Astrocyte (in vitro differentiated cells and primary cell): Measurements from ENCODE around the gene PIGR. TPM values are rescaled to one million over a fixed set of nuclear protein-coding genes. Genes with fewer than 3 reads are reported as not detected.
A peak's percentile ranks its signal among the peaks of the same experiment; 100 is the strongest.

Source experiments
- DNase-seq: peaks from one replicate; pipeline ENCODE4 v3.0.0-alpha.2; 2010; ENCODE audit warnings: low read depth
- FAIRE-seq: peaks from 2 replicates; lab custom pipeline; 2011; peaks lifted over from hg19 to GRCh38; lab: Jason Lieb, UNC
- H2AFZ ChIP-seq: 2 replicates; pipeline ENCODE4 v1.6.0; 2012; ENCODE audit warnings: low read depth, low read length, inconsistent platforms
- H3K27ac ChIP-seq: 2 replicates; pipeline ENCODE4 v1.5.1; 2011; ENCODE audit warnings: low read depth, low read length, inconsistent platforms
- H3K27me3 ChIP-seq: 2 replicates; pipeline ENCODE4 v1.6.0; 2011; ENCODE audit warnings: low read length, inconsistent platforms; ENCODE audit not compliant: insufficient read depth
- H3K36me3 ChIP-seq: 2 replicates; pipeline ENCODE4 v1.5.1; 2011; ENCODE audit warnings: low read length, inconsistent platforms; ENCODE audit not compliant: insufficient read depth
- H3K4me1 ChIP-seq: 2 replicates; pipeline ENCODE4 v1.5.1; 2011; ENCODE audit warnings: low read length, inconsistent platforms; ENCODE audit not compliant: insufficient read depth
- H3K4me2 ChIP-seq: 2 replicates; pipeline ENCODE4 v1.6.0; 2012; ENCODE audit warnings: low read length, inconsistent platforms
- H3K4me3 ChIP-seq: 2 replicates; pipeline ENCODE4 v1.5.1; 2011; ENCODE audit warnings: low read depth, mild to moderate bottlenecking, low read length, inconsistent platforms; ENCODE audit not compliant: insufficient read depth
- H3K79me2 ChIP-seq: 2 replicates; pipeline ENCODE4 v1.6.0; 2012; ENCODE audit warnings: mild to moderate bottlenecking, low read length, inconsistent platforms; ENCODE audit not compliant: insufficient read depth
- H3K9ac ChIP-seq: 2 replicates; pipeline ENCODE4 v1.6.0; 2012; ENCODE audit warnings: mild to moderate bottlenecking, low read length, inconsistent platforms
- H3K9me3 ChIP-seq: 2 replicates; pipeline ENCODE4 v1.5.1; 2012; ENCODE audit warnings: low read depth, mild to moderate bottlenecking, low read length, inconsistent platforms; ENCODE audit not compliant: insufficient read depth
- H4K20me1 ChIP-seq: 2 replicates; pipeline ENCODE4 v1.6.0; 2012; ENCODE audit warnings: low read length, inconsistent platforms; ENCODE audit not compliant: insufficient read depth
- H3K27ac Mint-ChIP-seq: one replicate; pipeline ENCODE4 v1.8.0; 2021; ENCODE audit warnings: mild to moderate bottlenecking, mixed read lengths; ENCODE audit not compliant: unreplicated experiment
- H3K27me3 Mint-ChIP-seq: one replicate; pipeline ENCODE4 v1.8.0; 2021; ENCODE audit warnings: low read depth, mixed read lengths; ENCODE audit not compliant: unreplicated experiment
- H3K36me3 Mint-ChIP-seq: one replicate; pipeline ENCODE4 v1.8.0; 2021; ENCODE audit warnings: low read depth, mixed read lengths; ENCODE audit not compliant: unreplicated experiment
- H3K4me1 Mint-ChIP-seq: one replicate; pipeline ENCODE4 v1.8.0; 2021; ENCODE audit warnings: low read depth, mixed read lengths; ENCODE audit not compliant: unreplicated experiment
- H3K4me3 Mint-ChIP-seq: one replicate; pipeline ENCODE4 v1.8.0; 2021; ENCODE audit warnings: mild to moderate bottlenecking, moderate library complexity, mixed read lengths; ENCODE audit not compliant: unreplicated experiment
- H3K9me3 Mint-ChIP-seq: one replicate; pipeline ENCODE4 v1.8.0; 2021; ENCODE audit warnings: mild to moderate bottlenecking, mixed read lengths; ENCODE audit not compliant: unreplicated experiment
- EZH2 ChIP-seq: IDR thresholded peaks from 2 replicates; pipeline ENCODE4 v1.6.1; 2012; ENCODE audit warnings: mild to moderate bottlenecking, low read length, inconsistent platforms; ENCODE audit not compliant: insufficient read depth
- total RNA-seq: library from RNA; stranded (reverse); gene quantifications from 2 replicates; pipeline ENCODE4 v1.2.1, GENCODE V29; 2021
- TF ChIP-seq, protein P1 (sequence below): IDR thresholded peaks from 2 replicates; pipeline ENCODE4 v1.5.1; 2011; ENCODE audit warnings: low read depth, mild to moderate bottlenecking, inconsistent platforms, low read length, moderate library complexity; ENCODE audit not compliant: insufficient read depth

The PIGR gene
- total RNA-seq, 1 donor from 2014 or later = not detected

- H3K4me1 ChIP-seq = no peaks in the 10 kb centered on the region
- peak; percentile 32 for FAIRE-seq
- no peaks in the 10 kb centered on the region for H3K36me3 Mint-ChIP-seq
- no peak overlapping the region for H3K4me3 ChIP-seq
- H3K79me2 ChIP-seq = no peaks in the 10 kb centered on the region
- H3K27ac Mint-ChIP-seq = no peak overlapping the region
- H3K4me1 Mint-ChIP-seq = no peaks in the 10 kb centered on the region
- H3K36me3 ChIP-seq = no peaks in the 10 kb centered on the region
- H3K9me3 ChIP-seq = no peaks in the 10 kb centered on the region
- H3K9ac ChIP-seq = no peak overlapping the region
- no peaks in the 10 kb centered on the region for H4K20me1 ChIP-seq
- DNase-seq = no peak
- no peak overlapping the region for H3K4me2 ChIP-seq
- H3K27me3 ChIP-seq = peaks cover 31% of the 10 kb centered on the region
- H3K9me3 Mint-ChIP-seq = no peaks in the 10 kb centered on the region
- peaks cover 47% of the 10 kb centered on the region for H3K27me3 Mint-ChIP-seq
- TF ChIP-seq, protein P1, sequence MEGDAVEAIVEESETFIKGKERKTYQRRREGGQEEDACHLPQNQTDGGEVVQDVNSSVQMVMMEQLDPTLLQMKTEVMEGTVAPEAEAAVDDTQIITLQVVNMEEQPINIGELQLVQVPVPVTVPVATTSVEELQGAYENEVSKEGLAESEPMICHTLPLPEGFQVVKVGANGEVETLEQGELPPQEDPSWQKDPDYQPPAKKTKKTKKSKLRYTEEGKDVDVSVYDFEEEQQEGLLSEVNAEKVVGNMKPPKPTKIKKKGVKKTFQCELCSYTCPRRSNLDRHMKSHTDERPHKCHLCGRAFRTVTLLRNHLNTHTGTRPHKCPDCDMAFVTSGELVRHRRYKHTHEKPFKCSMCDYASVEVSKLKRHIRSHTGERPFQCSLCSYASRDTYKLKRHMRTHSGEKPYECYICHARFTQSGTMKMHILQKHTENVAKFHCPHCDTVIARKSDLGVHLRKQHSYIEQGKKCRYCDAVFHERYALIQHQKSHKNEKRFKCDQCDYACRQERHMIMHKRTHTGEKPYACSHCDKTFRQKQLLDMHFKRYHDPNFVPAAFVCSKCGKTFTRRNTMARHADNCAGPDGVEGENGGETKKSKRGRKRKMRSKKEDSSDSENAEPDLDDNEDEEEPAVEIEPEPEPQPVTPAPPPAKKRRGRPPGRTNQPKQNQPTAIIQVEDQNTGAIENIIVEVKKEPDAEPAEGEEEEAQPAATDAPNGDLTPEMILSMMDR = peak; percentile 72
- no peak for TF ChIP-seq EZH2
- H3K27ac ChIP-seq = no peak overlapping the region
- H2AFZ ChIP-seq = no peak overlapping the region
- no peak overlapping the region for H3K4me3 Mint-ChIP-seq
These were observed 36.0 kb upstream of the PIGR start for GRCh38 chr1:206982216-206982615.

GRCh38 chr1:206979379-206980043 is 33.2 kb upstream of the PIGR start:
- Histone ChIP-seq H3K4me3 (no peak overlapping the region), H3K4me2 (no peak overlapping the region), H4K20me1 (no peaks in the 10 kb centered on the region), H3K9ac (no peak overlapping the region), H3K27me3 (peaks cover 40% of the 10 kb centered on the region), H3K79me2 (no peaks in the 10 kb centered on the region), H2AFZ (no peak overlapping the region), H3K9me3 (no peaks in the 10 kb centered on the region), H3K27ac (no peak overlapping the region), H3K36me3 (no peaks in the 10 kb centered on the region), H3K4me1 (no peaks in the 10 kb centered on the region)
- FAIRE-seq (no peak), DNase-seq (peak; percentile 20)
- Mint-ChIP-seq H3K36me3 (no peaks in the 10 kb centered on the region), H3K9me3 (no peaks in the 10 kb centered on the region), H3K4me1 (no peaks in the 10 kb centered on the region), H3K27ac (no peak overlapping the region), H3K4me3 (no peak overlapping the region), H3K27me3 (peaks cover 42% of the 10 kb centered on the region)
- TF ChIP-seq, protein P1 = peak; percentile 50
- TF ChIP-seq EZH2 = no peak

- Mint-ChIP-seq H3K27me3 (peaks cover 49% of the 10 kb centered on the region), H3K27ac (no peak overlapping the region), H3K4me1 (no peaks in the 10 kb centered on the region), H3K36me3 (no peaks in the 10 kb centered on the region), H3K4me3 (no peak overlapping the region), H3K9me3 (no peaks in the 10 kb centered on the region)
- H3K36me3 ChIP-seq = no peaks in the 10 kb centered on the region
- no peak overlapping the region for H3K4me2 ChIP-seq
- no peak overlapping the region for H3K9ac ChIP-seq
- no peak overlapping the region for H3K4me3 ChIP-seq
- H4K20me1 ChIP-seq = no peaks in the 10 kb centered on the region
- peaks cover 37% of the 10 kb centered on the region for H3K27me3 ChIP-seq
- H3K27ac ChIP-seq = no peak overlapping the region
- no peak for TF ChIP-seq EZH2
- TF ChIP-seq, protein P1 = no peak
- no peak overlapping the region for H2AFZ ChIP-seq
- no peaks in the 10 kb centered on the region for H3K9me3 ChIP-seq
- FAIRE-seq (no peak), DNase-seq (no peak)
- H3K79me2 ChIP-seq = no peaks in the 10 kb centered on the region
- H3K4me1 ChIP-seq = no peaks in the 10 kb centered on the region
These were observed 32.0 kb upstream of the PIGR start for GRCh38 chr1:206978259-206978658.
